Hepatocyte (in vitro differentiated cells): Measurements from ENCODE around the gene SH2D1A.

Source experiments
- EZH2 ChIP-seq: fragments of 200-600 bp; sonication (generic); IDR thresholded peaks from 2 replicates; pipeline ENCODE4 v1.6.1; 2016; ENCODE audit warnings: antibody characterized with exemption, mild to moderate bottlenecking, borderline replicate concordance
- EZH2phosphoT487 ChIP-seq: fragments of 200-600 bp; sonication (generic); IDR thresholded peaks from one replicate; pipeline ENCODE4 v1.6.1; 2018; ENCODE audit warnings: antibody characterized with exemption, mild to moderate bottlenecking, low read depth, moderate library complexity; ENCODE audit not compliant: unreplicated experiment, severe bottlenecking
- TF ChIP-seq, protein P1 (sequence below): fragments of 200-600 bp; sonication (generic); IDR thresholded peaks from 2 replicates; pipeline ENCODE4 v1.5.1; 2016; ENCODE audit warnings: antibody characterized with exemption, mild to moderate bottlenecking; ENCODE audit not compliant: poor library complexity

DNA sequence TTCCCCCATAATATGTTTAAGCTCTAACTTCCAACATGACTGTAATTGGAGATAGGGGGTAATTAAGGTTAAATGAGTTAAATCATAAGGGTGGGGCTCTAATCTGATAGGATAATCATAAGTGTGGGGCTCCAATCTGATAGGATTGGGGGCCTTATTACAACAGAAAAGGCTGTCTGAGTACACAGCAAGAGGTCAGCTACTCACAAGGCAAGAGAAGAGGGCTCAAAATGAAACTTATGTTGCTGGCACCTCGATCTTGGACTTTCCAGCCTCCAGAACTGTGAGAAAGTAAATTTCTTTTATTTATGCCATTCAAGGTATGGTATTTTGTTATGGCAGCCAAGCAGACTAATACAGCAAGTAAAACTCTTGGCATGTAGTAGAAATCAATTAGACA lies 16.4 kb downstream of the SH2D1A start:
- TF ChIP-seq EZH2 (no peak), EZH2phosphoT487 (no peak)
- TF ChIP-seq, protein P1, sequence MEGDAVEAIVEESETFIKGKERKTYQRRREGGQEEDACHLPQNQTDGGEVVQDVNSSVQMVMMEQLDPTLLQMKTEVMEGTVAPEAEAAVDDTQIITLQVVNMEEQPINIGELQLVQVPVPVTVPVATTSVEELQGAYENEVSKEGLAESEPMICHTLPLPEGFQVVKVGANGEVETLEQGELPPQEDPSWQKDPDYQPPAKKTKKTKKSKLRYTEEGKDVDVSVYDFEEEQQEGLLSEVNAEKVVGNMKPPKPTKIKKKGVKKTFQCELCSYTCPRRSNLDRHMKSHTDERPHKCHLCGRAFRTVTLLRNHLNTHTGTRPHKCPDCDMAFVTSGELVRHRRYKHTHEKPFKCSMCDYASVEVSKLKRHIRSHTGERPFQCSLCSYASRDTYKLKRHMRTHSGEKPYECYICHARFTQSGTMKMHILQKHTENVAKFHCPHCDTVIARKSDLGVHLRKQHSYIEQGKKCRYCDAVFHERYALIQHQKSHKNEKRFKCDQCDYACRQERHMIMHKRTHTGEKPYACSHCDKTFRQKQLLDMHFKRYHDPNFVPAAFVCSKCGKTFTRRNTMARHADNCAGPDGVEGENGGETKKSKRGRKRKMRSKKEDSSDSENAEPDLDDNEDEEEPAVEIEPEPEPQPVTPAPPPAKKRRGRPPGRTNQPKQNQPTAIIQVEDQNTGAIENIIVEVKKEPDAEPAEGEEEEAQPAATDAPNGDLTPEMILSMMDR = no peak
